ENCODE results near the gene ATG7.
A peak's percentile ranks its signal among the peaks of the same experiment; 100 is the strongest.

Gene ATG7

GRCh38 chr3:11240496-11240895, 31.7 kb upstream of the ATG7 start:
- Histone ChIP-seq H3K27ac (ENCODE audit: extremely low read depth, low read depth, low read length) (no peak overlapping the region), H3K4me3 (ENCODE audit: low read depth, low read length) (no peak overlapping the region), H3K36me3 (ENCODE audit: control insufficient read depth in 2 of 2, insufficient read depth in 1 of 2, low read length in 2 of 2) (no peaks in the 10 kb centered on the region), H3K4me1 (ENCODE audit: control insufficient read depth, insufficient read depth, low read length) (no peaks in the 10 kb centered on the region), H3K9me3 (ENCODE audit: control insufficient read depth, insufficient read depth, low read depth, low read length) (no peaks in the 10 kb centered on the region)
- ChIA-PET CTCF (interaction anchor here (1.5 kb wide), 1 partner anchor 95 kb away, joined by 3 read pairs; no protein-coding TSS in a partner anchor), POLR2A (no interaction called here)
- TF ChIP-seq ZNF596 (tag by site-specific recombination; IDR thresholded peaks at IDR 0.05) = no peak
- TF ChIP-seq ZNF639 (tag by site-specific recombination; IDR thresholded peaks at IDR 0.05) = no peak
- no peak for TF ChIP-seq WT1 (tag by site-specific recombination; IDR thresholded peaks at IDR 0.05)
- no peak for TF ChIP-seq ZNF621 (tag by site-specific recombination; IDR thresholded peaks at IDR 0.05)
- no peak for TF ChIP-seq ZNF18 (tag by site-specific recombination; IDR thresholded peaks at IDR 0.05)
- no peak for TF ChIP-seq ZNF670 (tag by site-specific recombination; IDR thresholded peaks at IDR 0.05; ENCODE audit: low read depth)
- no peak for TF ChIP-seq ZEB2 (tag by site-specific recombination; IDR thresholded peaks at IDR 0.05)
- TF ChIP-seq ZNF791 (tag by site-specific recombination; IDR thresholded peaks at IDR 0.05) = no peak

GRCh38 chr3:11244121-11244677, 28.0 kb upstream of the ATG7 start:
- Histone ChIP-seq H3K9me3 (ENCODE audit: control insufficient read depth, insufficient read depth, low read depth, low read length) (no peaks in the 10 kb centered on the region), H3K27ac (ENCODE audit: extremely low read depth, low read depth, low read length) (no peak overlapping the region)
- CTCF ChIA-PET = interaction anchor here (0.9 kb wide), 1 partner anchor 90 kb away, joined by 3 read pairs; no protein-coding TSS in a partner anchor

GRCh38 chr3:11245276-11245675, 26.9 kb upstream of the ATG7 start:
- H3K4me1 ChIP-seq (ENCODE audit: control insufficient read depth, insufficient read depth, low read length) = no peaks in the 10 kb centered on the region
- POLR2A ChIA-PET = no interaction called here

More at GRCh38 chr3:11244121-11244677, 28.0 kb upstream of the ATG7 start:
- Histone ChIP-seq H3K36me3 (ENCODE audit: control insufficient read depth in 2 of 2, insufficient read depth in 1 of 2, low read length in 2 of 2) (no peaks in the 10 kb centered on the region), H3K4me1 (ENCODE audit: control insufficient read depth, insufficient read depth, low read length) (no peaks in the 10 kb centered on the region), H3K4me3 (ENCODE audit: low read depth, low read length) (no peak overlapping the region)
- TF ChIP-seq SALL2 (tag by site-specific recombination; IDR thresholded peaks at IDR 0.05; ENCODE audit: borderline replicate concordance) = no peak
- peak; percentile 37; the same call in 1 of the 2 replicates for TF ChIP-seq KLF8 (tag by site-specific recombination; IDR thresholded peaks at IDR 0.05)
- POLR2A ChIA-PET = interaction anchor here (0.6 to 1.3 kb wide), 2 partner anchors 28 to 441 kb away, joined by 3 read pairs; partner anchors contain the start of gene ATG7

More at GRCh38 chr3:11245276-11245675, 26.9 kb upstream of the ATG7 start:
- no peaks in the 10 kb centered on the region for H3K9me3 ChIP-seq (ENCODE audit: control insufficient read depth, insufficient read depth, low read depth, low read length)
- CTCF ChIA-PET = no interaction called here
- H3K4me3 ChIP-seq (ENCODE audit: low read depth, low read length) = no peak overlapping the region
- H3K36me3 ChIP-seq (ENCODE audit: control insufficient read depth in 2 of 2, insufficient read depth in 1 of 2, low read length in 2 of 2) = no peaks in the 10 kb centered on the region
- no peak overlapping the region for H3K27ac ChIP-seq (ENCODE audit: extremely low read depth, low read depth, low read length)
- TF ChIP-seq ZNF16 (tag by site-specific recombination; IDR thresholded peaks at IDR 0.05; ENCODE audit: low read depth) (no peak), SALL2 (tag by site-specific recombination; IDR thresholded peaks at IDR 0.05; ENCODE audit: borderline replicate concordance) (no peak), ZNF513 (tag by site-specific recombination; IDR thresholded peaks at IDR 0.05) (no peak), ZNF555 (tag by site-specific recombination; conservative IDR thresholded peaks at IDR 0.05) (no peak)
